D721Med (cell line): Measurements from ENCODE around the gene SORBS1.

ENCODE experiments used
- DNase-seq: peaks from one replicate; pipeline ENCODE4 v3.0.0; 2011; ENCODE audit warnings: low spot score; ENCODE audit not compliant: insufficient read length
- FAIRE-seq: peaks from 2 replicates; lab custom pipeline; 2011; peaks lifted over from hg19 to GRCh38; lab: Jason Lieb, UNC
- TF ChIP-seq, protein P1 (sequence below): IDR thresholded peaks from 2 replicates; pipeline ENCODE4 v1.5.1; 2012; ENCODE audit warnings: mild to moderate bottlenecking, control low read depth; ENCODE audit not compliant: insufficient read depth; ENCODE audit errors: missing control alignments

SORBS1 gene

DNA sequence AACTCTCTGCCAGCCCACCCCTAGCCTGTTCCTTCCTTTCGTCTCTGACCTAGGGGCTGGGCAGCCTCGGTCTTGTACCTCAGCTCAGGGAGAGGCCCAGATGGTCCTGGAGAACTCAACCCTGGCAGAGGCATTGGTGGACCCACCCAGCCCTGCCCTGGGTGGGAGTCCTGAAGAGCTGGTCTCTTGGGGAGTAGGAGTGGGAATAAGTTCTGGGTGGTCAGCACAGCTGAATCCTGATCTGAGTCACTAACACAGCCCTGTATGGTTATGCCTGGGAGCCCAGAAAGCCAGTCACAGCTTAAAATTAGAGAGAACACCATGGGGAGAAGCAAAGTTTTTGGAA is 84.0 kb downstream of the SORBS1 start:
- DNase-seq (no peak), FAIRE-seq (no peak)
- TF ChIP-seq, protein P1, sequence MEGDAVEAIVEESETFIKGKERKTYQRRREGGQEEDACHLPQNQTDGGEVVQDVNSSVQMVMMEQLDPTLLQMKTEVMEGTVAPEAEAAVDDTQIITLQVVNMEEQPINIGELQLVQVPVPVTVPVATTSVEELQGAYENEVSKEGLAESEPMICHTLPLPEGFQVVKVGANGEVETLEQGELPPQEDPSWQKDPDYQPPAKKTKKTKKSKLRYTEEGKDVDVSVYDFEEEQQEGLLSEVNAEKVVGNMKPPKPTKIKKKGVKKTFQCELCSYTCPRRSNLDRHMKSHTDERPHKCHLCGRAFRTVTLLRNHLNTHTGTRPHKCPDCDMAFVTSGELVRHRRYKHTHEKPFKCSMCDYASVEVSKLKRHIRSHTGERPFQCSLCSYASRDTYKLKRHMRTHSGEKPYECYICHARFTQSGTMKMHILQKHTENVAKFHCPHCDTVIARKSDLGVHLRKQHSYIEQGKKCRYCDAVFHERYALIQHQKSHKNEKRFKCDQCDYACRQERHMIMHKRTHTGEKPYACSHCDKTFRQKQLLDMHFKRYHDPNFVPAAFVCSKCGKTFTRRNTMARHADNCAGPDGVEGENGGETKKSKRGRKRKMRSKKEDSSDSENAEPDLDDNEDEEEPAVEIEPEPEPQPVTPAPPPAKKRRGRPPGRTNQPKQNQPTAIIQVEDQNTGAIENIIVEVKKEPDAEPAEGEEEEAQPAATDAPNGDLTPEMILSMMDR = no peak

DNA sequence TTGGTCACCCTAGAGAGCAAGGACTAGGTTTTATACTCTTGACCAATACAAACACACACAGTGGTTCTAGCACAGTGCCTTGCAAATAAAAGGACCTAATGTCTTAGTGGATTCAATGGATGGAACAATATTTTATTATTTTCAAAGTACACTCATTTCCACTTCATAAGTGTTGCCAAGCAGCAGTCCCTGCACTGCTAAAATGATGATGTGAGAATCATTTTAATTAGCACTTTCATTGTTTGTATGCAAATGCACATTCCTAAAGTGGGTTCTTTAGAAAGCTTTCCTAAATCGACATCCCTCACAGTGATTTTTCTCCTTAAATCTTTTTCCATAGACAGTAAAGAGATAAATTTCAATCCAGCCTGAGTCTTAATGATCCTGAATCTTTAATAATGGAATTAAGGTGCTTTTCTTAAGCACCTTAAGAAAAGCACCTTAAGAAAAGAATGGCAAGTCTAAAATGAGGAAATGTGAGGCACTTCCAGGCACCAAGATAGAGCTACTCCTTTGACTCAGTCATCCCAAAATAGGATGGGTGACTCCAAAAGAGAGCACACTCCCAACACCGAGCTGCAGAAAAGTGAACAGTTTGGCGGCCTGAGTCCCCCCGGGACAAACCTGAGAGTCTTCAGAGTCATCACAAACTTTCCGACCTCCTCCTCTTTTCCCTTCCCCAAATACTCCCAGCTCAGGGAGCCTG is 84.5 kb downstream of the SORBS1 start:
- FAIRE-seq (no peak), DNase-seq (no peak)
- TF ChIP-seq, protein P1 = no peak

DNA sequence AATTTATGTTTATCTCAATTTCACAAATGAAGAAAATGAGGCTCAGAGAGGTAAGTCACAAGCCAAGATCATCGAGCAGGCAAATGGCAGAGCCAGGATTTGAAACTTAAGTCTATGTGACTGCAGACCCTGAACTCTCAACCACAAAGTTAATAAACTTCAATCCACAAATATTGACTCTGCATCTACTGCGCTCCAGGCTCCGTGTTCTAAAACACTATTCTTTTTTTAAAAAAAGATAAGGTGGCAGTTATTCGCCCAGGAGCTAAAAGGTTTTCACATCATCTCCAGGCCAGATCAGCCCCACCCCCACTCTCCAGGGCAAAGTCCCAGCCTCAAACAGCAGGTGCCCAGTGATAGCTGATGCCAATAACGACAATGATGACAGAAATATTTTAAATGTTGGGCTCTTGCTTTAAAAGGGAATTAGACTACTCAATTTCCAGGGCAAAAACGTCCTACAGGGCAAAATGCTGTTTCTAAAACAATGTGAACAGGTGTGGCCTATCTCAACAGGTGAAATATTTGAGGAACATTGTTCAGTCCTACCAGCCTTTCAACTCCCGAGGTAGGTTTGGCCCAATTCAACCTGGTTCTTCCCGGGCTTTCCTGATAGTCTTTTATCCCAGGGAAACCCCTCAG is 85.2 kb downstream of the SORBS1 start:
- TF ChIP-seq, protein P1 = no peak
- DNase-seq = no peak
- FAIRE-seq = no peak

DNA sequence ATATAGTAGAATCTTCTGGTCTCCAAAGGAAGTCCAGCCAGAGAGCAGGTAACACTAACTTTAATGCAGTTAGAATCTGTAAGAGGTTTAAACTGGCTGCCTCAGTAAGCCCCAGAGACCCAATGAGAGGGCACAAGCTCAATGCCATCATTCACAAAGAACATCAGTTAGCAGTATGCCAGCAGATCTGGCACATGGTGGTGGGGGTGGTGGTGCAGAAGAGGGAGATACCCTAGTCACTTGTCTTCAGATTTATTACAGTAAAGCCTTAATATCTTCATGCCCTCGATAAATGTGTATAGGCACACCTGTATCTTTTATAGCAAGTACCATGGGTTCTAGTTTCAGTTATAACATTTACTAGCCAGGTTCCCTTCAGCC is 86.2 kb downstream of the SORBS1 start:
- no peak for DNase-seq
- FAIRE-seq = no peak
- TF ChIP-seq, protein P1 = no peak

DNA sequence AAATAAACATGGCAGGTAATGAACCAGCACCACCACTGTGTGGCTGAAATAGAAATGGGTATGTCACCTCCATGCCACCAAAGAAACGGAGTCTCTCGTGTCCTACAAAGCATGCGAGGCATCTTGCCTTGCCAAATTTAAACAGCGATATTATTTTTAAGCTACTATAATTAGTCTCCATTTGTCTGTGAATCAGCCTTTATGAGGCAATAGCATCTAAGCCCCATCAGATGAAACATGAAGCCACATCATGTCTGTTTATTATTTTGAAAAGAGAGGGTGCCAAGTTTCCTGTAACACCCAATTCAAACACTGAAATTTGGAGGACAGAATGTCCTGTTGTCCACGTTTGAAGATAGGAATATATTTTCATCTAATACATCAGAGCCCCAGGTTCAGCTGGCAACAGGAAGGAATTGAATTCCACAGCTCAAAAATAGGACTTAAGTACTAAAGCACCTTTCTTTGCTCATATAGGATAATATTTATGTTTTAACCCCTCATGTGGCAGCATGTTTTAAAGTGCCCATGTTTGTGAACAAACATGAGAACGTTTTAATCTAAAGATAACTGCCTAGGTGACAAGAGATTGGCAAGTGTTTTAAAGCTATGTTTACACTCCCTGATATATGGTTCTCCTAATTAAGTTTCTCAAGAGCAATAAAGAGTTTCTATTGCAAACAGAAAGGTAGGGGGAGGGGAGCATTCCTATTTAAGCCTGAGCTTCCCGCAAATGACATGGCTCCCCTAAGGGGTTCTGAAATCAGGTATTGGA is 86.8 kb downstream of the SORBS1 start:
- DNase-seq (no peak), FAIRE-seq (no peak)
- TF ChIP-seq, protein P1 = no peak

DNA sequence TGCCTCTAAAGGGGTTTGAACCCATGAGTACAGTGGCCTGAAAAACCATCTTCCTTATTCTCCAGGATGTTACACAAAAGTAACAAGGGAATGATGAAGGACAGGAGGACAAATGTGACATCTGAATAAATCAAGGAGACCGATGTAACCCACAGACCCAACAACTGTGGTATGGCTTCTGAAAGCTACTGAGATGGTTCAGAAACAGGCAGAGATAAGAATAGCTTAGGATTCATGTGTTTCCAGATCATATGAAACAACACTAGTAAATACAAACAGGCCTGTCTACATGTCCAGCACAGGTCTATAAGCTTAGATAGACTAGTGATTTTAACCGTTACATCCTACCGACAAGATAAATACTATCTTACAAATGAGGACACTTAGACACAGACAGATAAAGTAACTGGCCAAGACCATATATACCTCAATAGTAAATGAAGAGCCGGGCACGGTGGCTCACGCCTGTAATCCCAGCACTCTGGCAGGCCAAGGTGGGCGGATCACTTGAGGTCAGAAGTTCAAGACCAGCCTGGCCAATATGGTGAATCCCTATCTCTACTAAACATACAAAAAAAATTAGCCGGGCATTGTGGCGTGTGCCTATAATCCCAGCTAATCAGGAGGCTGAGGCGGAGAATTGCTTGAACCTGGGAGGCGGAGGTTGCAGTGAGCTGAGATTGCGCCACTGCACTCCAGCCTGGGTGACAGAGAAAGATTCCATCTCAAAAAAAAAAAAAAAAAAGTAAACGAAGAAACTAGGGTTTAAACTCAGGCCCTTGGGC is 88.7 kb downstream of the SORBS1 start:
- DNase-seq (no peak), FAIRE-seq (no peak)
- TF ChIP-seq, protein P1 = no peak
